Adipocyte (in vitro differentiated cells): ENCODE measurements around the gene AHCYL2.
A peak's percentile ranks its signal among the peaks of the same experiment; 100 is the strongest.
"Not testable (repeated sequence)": the region's sequence is repeated elsewhere in the genome, so short reads cannot be mapped to it uniquely, and the experiment has no call there.

ENCODE experiments used
- DNase-seq: peaks from one replicate; pipeline ENCODE4 v3.0.0-alpha.2; 2015; ENCODE audit warnings: low read depth
- H3K27me3 ChIP-seq: replicated peaks from 2 replicates; pipeline ENCODE4 v1.7.0; 2013; ENCODE audit warnings: mild to moderate bottlenecking, low read length, moderate library complexity; ENCODE audit not compliant: control insufficient read depth, insufficient read depth
- H3K36me3 ChIP-seq: 2 replicates; pipeline ENCODE4 v1.7.0; 2013; ENCODE audit warnings: low read length, mild to moderate bottlenecking, moderate library complexity; ENCODE audit not compliant: control insufficient read depth, insufficient read depth, severe bottlenecking
- H3K4me1 ChIP-seq: 2 replicates; pipeline ENCODE4 v1.7.0; 2013; ENCODE audit warnings: mild to moderate bottlenecking, low read length, moderate library complexity; ENCODE audit not compliant: control insufficient read depth, insufficient read depth
- H3K4me3 ChIP-seq: 2 replicates; pipeline ENCODE4 v1.7.0; 2013; ENCODE audit warnings: mild to moderate bottlenecking, low read length, moderate library complexity
- H3K9ac ChIP-seq: 2 replicates; pipeline ENCODE4 v1.7.0; 2013; ENCODE audit warnings: mild to moderate bottlenecking, low read length, moderate library complexity
- H3K9me3 ChIP-seq: 2 replicates; pipeline ENCODE4 v1.7.0; 2013; ENCODE audit warnings: mild to moderate bottlenecking, low read length, moderate library complexity; ENCODE audit not compliant: control insufficient read depth

The AHCYL2 gene

GRCh38 chr7:129300299-129300698, 75.5 kb downstream of the AHCYL2 start:
- not testable (repeated sequence) for H3K4me3 ChIP-seq, H3K27me3 ChIP-seq, DNase-seq, H3K36me3 ChIP-seq, H3K9me3 ChIP-seq, H3K9ac ChIP-seq
- peaks cover 10% of the 10 kb centered on the region for H3K4me1 ChIP-seq

- no peaks in the 10 kb centered on the region for H3K27me3 ChIP-seq
- no peak overlapping the region for H3K4me3 ChIP-seq
- peaks cover 12% of the 10 kb centered on the region for H3K4me1 ChIP-seq
- DNase-seq: no peak
- no peak overlapping the region for H3K9ac ChIP-seq
- no peaks in the 10 kb centered on the region for H3K36me3 ChIP-seq
- H3K9me3 ChIP-seq: peaks cover 3% of the 10 kb centered on the region
Measured at GRCh38 chr7:129307592-129307991, 82.8 kb downstream of the AHCYL2 start.

- no peaks in the 10 kb centered on the region for H3K27me3 ChIP-seq
- peaks cover 3% of the 10 kb centered on the region for H3K9me3 ChIP-seq
- H3K4me1 ChIP-seq: peaks cover 12% of the 10 kb centered on the region
- no peak overlapping the region for H3K9ac ChIP-seq
- H3K4me3 ChIP-seq: no peak overlapping the region
- no peaks in the 10 kb centered on the region for H3K36me3 ChIP-seq
- peak; percentile 55 for DNase-seq
Measured at GRCh38 chr7:129308047-129308446, 83.2 kb downstream of the AHCYL2 start.

GRCh38 chr7:129311429-129311828, 86.6 kb downstream of the AHCYL2 start:
- no peak overlapping the region for H3K9ac ChIP-seq
- H3K4me1 ChIP-seq: peaks cover 24% of the 10 kb centered on the region
- H3K9me3 ChIP-seq: no peaks in the 10 kb centered on the region
- H3K4me3 ChIP-seq: no peak overlapping the region
- H3K36me3 ChIP-seq: no peaks in the 10 kb centered on the region
- DNase-seq: no peak
- no peaks in the 10 kb centered on the region for H3K27me3 ChIP-seq

- peaks cover 18% of the 10 kb centered on the region for H3K4me1 ChIP-seq
- no peaks in the 10 kb centered on the region for H3K9me3 ChIP-seq
- no peak overlapping the region for H3K9ac ChIP-seq
- no peak for DNase-seq
- no peak overlapping the region for H3K4me3 ChIP-seq
- H3K27me3 ChIP-seq: no peaks in the 10 kb centered on the region
- no peaks in the 10 kb centered on the region for H3K36me3 ChIP-seq
Measured at GRCh38 chr7:129313282-129313681, 88.5 kb downstream of the AHCYL2 start.

GRCh38 chr7:129315960-129316359, 91.1 kb downstream of the AHCYL2 start:
- Histone ChIP-seq H3K27me3 (no peaks in the 10 kb centered on the region), H3K4me3 (no peak overlapping the region), H3K9me3 (no peaks in the 10 kb centered on the region), H3K36me3 (no peaks in the 10 kb centered on the region), H3K4me1 (peaks cover 14% of the 10 kb centered on the region), H3K9ac (no peak overlapping the region)
- DNase-seq: peak; percentile 37

GRCh38 chr7:129317450-129317849, 92.6 kb downstream of the AHCYL2 start:
- Histone ChIP-seq H3K9ac (no peak overlapping the region), H3K4me1 (peaks cover 14% of the 10 kb centered on the region), H3K9me3 (no peaks in the 10 kb centered on the region), H3K4me3 (no peak overlapping the region), H3K36me3 (no peaks in the 10 kb centered on the region), H3K27me3 (no peaks in the 10 kb centered on the region)
- no peak for DNase-seq

- Histone ChIP-seq H3K4me3 (no peak overlapping the region), H3K9me3 (peaks cover 24% of the 10 kb centered on the region), H3K27me3 (no peaks in the 10 kb centered on the region), H3K36me3 (no peaks in the 10 kb centered on the region), H3K9ac (no peak overlapping the region), H3K4me1 (peaks cover 5% of the 10 kb centered on the region)
- DNase-seq: no peak
Measured at GRCh38 chr7:129327076-129327475, 102.2 kb downstream of the AHCYL2 start.

GRCh38 chr7:129332254-129333035, 107.6 kb downstream of the AHCYL2 start:
- H3K27me3 ChIP-seq: no peaks in the 10 kb centered on the region
- DNase-seq: peak; percentile 56
- peaks cover 13% of the 10 kb centered on the region for H3K4me1 ChIP-seq
- no peaks in the 10 kb centered on the region for H3K9me3 ChIP-seq
- peak overlapping the region; percentile 8 for H3K4me3 ChIP-seq
- H3K36me3 ChIP-seq: no peaks in the 10 kb centered on the region
- no peak overlapping the region for H3K9ac ChIP-seq

- H3K9ac ChIP-seq: no peak overlapping the region
- H3K4me1 ChIP-seq: peaks cover 9% of the 10 kb centered on the region
- H3K9me3 ChIP-seq: no peaks in the 10 kb centered on the region
- no peak for DNase-seq
- no peak overlapping the region for H3K4me3 ChIP-seq
- H3K36me3 ChIP-seq: no peaks in the 10 kb centered on the region
- H3K27me3 ChIP-seq: no peaks in the 10 kb centered on the region
Measured at GRCh38 chr7:129334473-129334872, 109.6 kb downstream of the AHCYL2 start.

GRCh38 chr7:129338450-129338849, 113.6 kb downstream of the AHCYL2 start:
- Histone ChIP-seq H3K4me1 (no peaks in the 10 kb centered on the region), H3K9me3 (no peaks in the 10 kb centered on the region)

GRCh38 chr7:129341212-129341611, 116.4 kb downstream of the AHCYL2 start:
- Histone ChIP-seq H3K4me3 (no peak overlapping the region), H3K4me1 (no peaks in the 10 kb centered on the region), H3K9me3 (no peaks in the 10 kb centered on the region), H3K27me3 (no peaks in the 10 kb centered on the region), H3K36me3 (no peaks in the 10 kb centered on the region), H3K9ac (no peak overlapping the region)
- DNase-seq: no peak

More at GRCh38 chr7:129338450-129338849, 113.6 kb downstream of the AHCYL2 start:
- H3K4me3 ChIP-seq: no peak overlapping the region
- no peak for DNase-seq
- H3K9ac ChIP-seq: no peak overlapping the region
- H3K36me3 ChIP-seq: no peaks in the 10 kb centered on the region
- no peaks in the 10 kb centered on the region for H3K27me3 ChIP-seq
